ENCODE data around the gene DAP.

The DAP gene

DNA sequence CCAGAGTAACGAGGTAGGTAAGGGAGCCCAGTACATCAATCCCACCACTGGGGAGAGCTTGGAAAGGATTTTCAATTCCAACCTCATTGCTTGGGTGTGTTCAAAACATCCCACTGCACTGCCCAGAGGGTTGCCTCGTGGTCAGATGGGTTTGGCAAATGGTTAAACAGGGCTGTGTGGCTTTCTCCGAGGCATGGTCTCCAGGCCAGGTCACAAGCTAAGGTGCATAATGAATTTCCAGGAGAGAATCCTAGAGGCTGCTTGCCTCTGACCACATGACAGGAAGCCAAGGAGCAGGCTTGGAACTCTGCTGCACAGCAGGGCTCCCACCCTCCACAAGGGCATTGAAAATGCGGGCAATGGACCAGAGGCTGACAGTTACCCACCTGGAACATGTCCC, 51.6 kb downstream of the DAP start:
- no peak for FAIRE-seq

DNA sequence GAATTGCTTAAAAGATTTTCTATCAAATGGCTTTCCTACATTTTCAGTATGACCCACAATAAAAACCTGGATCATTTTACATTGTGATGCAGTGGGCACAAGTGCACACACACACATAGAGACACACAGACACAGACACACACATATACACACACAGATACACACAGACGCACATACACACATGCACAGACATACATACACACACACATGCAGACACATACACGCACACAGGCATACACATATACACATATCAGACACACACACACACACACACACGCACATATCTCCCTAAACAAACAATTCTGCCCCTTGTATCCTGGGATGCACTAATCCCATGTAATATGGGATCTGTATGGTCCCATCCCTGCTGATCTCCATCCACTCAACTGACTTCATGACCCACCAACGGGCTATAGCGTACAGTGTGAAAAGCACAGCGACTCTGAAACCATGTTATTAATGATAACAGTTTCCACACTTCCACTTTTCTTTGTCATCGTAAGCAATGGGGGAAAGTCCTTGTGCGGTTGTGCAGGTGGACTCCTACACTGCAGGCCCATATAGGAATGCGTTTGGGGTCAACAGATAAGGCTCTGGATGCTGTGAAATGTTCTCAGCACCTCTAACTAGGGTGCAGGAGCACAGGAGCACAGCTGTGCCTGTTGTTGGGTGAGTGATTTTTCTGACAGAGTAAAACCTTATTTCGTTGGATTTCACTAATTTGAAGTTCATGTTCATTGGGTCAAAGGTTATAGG, 52.7 kb downstream of the DAP start:
- FAIRE-seq = no peak

DNA sequence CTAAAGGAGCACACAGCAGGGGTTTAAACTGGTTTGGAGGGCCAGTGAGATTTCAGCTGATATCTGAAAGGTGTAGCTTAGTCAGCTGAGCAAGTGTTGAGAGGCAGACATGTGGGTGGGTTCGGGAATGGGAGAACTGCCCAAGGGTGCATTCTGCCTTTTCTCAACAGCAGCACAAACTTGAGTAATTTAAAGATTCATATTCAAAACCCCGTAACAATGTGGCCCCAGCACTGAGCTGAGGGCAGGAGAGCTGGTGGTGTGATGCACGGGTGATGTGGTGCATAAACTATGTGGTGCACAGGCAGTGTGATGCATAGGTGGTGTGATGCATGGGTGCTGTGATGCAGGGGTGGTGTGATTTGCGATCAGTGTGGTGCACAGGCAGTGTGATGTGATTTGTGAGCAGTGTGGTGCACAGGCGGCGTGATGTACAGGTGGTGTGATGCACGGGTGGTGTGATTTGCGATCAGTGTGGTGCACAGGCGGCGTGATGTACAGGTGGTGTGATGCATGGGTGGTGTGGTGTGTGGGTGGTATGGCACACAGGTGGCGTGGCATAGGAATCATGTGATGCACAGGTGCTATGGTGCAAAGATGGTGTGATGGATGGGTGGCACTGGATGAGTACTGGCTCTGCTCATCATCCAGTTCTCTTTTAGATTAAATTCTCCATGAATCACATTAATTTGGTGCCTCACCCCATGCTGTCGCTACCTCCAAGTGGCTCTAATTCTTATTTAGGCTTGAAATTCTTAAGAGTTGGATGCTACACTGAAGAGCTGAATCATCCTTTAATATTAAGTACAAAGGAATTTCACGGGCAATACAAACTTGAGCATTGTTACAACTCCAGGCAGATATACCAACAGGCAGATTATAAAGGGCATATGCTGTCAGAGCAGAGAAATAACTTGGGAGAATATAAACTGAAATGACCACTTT, 53.6 kb downstream of the DAP start:
- FAIRE-seq = no peak

DNA sequence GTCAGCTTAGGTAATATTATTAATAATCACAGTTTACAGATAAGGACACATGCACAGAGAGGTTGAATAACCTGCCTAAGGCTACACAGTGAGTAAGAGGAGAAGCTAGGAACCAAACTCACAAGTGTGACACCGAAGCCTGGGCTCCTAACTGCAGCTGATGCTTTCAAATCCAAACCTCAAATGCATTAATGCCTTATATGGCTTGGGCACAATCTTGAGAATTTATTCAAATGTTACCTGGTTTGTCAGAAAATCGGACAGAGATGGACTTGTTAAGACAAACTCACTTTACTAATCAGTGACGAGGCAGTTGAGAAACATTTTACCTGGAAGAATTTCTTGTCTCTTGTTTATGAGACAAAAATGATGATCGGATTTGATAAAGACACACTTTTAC, 54.7 kb downstream of the DAP start:
- no peak for FAIRE-seq

DNA sequence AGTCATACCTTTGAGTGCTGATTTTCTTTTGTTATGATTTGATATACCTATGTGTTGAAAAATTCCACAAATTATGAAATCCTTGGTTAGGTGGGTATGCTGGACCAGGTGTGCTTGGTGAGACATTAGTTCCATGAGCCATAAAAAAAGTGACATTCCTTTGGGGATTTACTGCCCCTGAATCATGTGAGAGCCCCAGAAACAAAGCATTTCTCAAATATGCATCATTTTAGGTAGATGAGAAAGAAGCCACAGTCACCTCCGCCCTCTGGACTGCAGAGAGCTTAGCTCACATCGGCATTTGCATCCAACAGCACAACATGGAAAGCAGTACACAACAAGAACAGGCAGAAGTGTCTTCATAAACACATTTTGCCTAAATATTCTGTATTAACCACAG, 55.3 kb downstream of the DAP start:
- FAIRE-seq = no peak

DNA sequence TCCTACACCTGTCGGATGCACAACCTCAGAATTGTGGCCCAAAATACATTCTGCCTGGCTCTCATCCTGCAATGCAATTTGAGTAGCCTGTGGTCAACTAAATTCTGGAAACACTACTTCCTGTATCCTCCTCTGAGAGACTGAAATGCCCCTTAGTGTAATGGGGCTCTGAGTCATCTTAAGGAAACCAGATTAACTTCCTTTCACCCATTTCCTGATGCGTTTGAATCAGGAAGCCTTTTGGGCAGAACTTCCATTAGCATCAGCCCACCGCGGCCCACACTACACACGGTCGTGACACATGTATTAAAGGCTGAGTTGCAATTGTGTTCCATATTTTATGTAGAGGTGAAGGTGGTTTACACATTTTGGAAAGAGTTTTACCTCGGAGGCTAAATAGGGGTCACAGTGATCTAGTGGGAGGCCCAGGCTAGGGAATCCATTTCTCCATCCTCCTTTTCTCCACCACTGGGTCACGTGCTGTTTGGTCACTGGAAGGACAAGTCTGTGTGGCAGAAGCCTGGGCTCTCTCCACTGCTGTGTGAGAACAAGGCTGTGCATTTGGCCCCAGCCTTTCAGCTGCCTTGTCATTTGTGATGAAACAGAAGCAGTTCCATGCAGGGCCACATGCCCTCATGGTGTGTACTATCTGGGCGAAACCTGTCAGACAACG, 55.9 kb downstream of the DAP start:
- no peak for FAIRE-seq

DNA sequence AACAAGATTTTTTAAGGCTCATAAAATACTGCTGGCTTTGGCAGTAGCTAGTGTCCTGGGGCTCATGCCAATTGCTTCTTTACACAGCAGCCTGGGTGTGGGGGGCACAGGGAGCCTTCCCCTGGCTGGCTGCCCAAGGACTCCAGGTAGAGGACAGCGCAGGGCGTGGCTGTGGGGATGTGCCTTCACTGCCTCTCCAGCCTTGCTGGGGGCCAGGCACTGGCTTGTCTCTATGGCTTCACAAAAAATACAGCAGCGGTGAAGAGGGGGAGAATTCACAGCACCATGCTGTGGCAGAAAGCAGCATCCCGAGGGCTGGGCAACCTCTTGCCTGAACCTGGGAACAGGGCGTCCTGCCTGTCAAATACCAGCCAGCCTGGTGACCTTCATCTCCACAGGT, 57.4 kb downstream of the DAP start:
- no peak for FAIRE-seq

DNA sequence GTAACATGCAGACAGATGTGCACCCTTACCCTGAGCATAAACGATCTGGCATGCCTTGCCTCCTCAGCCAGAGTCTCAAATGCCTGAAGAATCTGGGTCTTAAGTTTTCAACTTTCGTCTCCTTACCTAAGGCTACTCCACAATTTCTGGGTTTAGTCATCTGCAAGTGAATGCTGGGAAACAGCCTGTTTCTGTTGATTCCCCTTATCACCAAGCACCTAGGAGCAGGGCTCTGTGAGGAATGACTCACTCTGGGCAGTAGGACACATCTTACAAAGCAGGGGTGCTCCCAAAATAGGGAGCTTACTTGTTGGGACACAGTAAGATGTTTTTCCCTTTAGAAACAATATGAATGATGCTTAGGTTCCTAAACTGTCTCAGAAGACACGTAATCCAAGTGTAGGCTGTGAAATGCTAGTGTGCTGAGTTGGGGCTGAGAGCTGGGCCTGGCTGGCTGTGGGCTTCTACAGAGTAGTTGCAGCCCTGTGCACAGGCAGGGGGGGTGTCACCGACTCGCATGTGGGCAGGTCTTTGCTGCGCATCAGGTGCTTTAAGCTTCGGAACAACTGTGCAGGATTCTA, 58.0 kb downstream of the DAP start:
- FAIRE-seq = no peak

DNA sequence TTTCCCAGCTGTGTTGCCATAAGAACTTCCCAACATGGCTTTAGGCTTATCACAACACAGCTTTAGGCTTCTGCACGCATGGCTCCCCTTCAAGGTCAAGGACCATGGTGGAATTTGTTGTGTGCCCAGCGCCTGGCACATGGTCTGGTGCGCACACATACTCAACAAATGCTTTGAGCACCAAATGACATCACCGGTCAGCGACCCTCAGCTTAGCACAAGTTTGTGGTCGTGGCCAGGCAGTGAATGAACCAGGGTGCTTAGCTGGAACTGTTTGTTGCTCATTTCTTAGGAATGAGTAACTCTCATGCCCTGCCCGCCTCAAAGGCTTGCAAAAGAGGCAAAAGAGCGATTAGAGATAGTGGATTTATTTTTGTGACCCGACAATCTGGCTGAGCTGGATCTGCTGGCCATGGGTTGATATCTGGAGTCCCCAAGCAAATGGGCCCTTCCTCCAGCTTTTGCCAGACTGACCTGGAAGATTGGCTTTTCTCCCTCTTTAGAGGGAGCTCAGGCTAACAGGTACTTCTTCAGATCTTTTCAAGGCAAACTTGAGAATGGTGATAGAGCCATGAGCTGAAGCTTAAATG, 58.9 kb downstream of the DAP start:
- FAIRE-seq = no peak

DNA sequence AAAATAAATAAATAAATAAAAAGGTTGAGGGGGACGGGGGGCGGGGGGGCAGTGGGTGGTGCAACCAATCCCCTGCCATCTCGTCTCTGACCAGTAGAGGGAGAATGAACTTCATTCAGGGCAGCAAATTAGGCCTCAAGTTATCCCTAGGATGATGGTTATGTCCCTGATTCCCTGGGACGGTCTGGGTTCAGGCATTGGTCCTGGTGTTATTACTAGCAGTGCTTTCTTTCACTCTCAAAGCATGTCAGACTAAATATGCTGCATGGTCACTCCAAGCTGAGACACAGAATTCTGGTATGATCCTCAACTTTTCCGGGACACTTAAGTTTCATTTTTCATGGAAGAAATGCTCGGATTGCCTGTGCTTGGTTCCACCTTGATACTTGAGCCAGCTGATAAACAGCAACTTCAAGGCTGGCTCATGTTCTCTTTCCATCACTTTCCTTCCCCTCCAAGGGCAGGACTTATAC, 59.4 kb downstream of the DAP start:
- FAIRE-seq = no peak

DNA sequence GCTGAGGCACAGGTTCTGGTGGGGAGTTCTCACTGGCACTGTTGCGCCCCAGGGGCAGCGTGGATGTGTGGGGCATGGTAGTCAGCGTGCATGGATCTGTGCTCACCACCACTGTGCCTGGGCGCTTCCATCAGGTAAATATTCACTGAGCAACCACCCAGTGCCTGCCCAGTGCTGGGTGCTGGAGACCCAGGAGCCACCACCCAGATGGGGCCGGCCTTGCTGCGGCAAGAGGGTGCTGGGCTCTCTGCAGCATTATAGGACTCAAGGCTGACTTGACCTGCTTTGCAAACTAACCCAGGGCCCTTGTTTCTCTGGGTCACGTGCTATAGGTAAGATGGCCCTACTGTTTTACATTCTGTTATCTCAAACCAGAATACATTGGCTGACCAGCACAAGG, 60.5 kb downstream of the DAP start:
- no peak for FAIRE-seq

DNA sequence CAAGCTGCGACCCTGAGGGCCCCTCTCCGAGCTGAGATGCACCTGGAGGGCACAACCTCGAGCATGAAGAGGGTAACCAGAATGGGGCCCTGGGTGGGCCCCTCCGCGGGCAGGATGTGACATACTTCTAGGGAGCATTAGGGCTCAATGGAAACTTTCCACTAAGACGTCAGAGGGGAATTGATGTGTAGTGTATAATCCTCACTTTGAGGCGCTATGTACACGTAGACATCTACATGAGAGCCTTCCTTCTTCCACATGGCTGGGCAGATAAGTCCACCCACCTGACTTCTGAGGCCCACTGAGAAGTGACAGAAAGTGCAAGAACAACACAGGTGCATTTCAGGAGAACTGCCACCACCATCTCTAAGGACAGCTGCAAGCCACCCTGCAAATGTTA, 61.0 kb downstream of the DAP start:
- FAIRE-seq = no peak

DNA sequence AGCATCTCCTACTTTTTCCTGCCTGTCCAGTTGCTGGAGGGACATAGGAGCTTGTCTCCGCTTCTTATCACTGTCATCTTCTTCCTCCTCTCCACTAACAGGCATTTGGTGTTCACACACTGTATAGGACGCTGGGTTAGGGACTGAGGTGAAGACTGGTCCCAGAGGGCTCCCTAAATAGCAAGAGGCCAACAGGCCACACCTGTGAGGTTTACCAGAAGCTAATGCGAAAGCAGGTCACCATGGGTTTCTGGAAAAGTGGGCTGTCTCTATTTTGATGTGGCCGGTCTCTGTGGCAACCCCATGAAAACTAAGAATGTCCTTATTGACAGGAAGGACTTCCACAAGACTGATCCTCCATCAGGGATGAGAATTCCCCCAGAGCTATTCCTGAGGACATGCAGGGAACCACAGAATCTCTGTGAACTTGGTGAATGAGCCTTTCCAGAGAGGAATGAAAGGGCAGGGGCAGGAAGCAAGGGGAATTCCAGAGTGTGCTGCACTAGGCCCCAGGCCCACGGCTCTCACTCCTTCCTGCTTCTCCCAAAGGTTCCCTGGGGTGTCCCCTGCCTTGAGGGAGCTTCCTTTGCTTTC, 61.7 kb downstream of the DAP start:
- FAIRE-seq = no peak

DNA sequence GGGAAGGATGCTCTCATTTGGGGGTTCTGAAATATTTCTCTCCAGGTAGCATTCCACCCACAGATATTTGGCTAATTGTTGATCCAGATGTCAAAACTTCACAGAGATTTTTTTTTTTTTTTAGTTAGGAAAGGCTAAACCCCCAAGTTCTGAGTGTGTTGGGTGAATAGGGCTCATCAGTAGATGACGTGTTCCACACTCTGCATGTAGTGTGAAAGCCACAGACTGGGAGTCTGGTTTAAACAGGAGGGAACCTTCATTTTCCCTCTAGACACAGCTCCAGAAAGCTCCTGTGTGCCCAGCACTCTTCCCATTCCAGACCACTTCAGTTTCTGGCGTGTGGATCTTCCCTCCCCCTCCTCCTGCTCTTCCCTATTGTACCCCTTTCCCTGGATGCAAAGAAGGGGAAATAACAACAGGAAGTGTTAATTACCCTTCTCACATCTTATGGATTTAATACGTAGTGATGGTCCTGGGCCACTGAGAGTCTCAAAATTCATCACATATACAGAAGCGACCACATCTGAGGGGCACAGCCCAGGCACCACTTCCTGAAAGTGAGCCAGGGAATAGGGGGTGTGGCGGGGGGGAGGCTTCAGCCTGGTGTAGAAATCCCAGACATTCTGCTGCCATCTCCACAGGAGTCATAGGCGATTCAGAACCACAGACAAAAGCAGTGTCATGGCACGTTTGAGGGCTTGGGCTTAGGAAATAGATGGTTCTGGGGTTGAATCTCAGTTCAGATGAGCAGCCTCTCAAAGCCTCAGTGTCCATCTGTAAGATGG, 65.1 kb downstream of the DAP start:
- FAIRE-seq = no peak

DNA sequence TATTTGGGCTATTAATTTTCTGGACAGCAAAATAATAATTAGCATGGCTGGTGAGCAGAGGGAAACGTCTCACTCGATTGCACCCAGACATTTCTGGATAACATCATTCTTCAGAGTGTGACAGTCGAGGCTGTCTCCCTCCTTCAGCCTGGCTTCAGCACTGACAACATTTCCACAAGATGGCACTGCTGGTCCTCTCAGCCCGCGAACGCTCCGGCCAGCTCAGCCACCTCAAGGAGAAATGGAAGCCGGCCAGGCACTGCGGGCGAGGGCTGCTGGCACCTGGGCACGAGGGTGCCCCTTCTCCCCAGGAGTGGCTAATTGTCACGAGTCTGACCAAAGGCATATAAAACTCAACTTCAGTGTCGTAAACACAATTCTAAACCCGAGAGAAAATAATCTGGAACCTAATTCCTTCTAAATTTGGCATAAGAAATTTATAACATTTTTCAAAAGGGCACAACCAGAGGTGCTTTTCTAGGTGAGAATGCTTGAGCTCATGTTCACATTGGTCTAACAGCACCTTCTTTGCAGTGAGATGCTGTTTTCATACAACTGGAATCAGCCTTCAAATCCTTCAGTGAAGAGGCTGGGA, 65.9 kb downstream of the DAP start:
- FAIRE-seq = no peak

DNA sequence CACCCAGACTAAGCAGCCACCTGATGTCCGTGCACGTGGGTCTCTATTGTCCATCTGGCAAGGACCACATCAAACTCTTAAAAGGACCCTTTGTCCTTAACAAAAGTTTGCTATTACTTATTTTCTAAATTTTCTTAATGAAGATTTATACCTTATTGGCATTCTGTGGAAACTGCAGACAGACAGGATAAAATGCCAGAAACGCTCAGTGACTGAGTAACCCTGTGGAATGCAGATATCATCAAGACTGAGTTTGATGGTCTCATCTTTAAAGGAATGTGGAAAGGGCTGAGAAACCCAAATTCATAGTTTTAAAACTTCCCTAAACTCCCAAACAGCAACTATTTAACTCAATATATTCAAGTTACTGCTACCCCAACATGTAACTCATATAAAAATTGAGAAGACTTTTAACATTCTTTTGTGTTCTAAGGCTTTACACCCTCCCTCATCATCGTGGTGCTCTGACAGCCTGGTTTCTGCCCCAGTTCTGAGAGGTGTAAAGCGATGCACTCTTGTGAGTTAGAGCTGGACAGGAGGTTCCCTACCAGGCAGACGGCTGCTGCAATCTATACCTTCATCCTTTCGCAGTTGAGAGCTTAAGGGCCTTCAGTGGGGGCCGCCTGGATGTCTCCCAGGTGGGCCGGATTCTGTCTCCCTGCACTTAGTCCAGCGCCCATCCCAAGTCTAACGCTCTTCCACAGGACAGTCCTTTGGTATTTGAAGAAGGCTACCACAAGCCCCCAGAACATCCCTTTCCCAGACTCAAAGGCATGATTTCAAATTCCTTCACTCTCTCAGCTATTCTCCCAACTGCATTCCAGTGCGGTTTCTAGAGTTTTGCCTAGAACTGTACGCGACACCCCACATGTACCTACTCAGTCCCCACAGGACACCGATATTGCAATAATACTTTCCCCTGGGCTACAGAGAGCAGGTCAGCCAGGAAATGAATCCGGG, 68.9 kb downstream of the DAP start:
- no peak for FAIRE-seq

DNA sequence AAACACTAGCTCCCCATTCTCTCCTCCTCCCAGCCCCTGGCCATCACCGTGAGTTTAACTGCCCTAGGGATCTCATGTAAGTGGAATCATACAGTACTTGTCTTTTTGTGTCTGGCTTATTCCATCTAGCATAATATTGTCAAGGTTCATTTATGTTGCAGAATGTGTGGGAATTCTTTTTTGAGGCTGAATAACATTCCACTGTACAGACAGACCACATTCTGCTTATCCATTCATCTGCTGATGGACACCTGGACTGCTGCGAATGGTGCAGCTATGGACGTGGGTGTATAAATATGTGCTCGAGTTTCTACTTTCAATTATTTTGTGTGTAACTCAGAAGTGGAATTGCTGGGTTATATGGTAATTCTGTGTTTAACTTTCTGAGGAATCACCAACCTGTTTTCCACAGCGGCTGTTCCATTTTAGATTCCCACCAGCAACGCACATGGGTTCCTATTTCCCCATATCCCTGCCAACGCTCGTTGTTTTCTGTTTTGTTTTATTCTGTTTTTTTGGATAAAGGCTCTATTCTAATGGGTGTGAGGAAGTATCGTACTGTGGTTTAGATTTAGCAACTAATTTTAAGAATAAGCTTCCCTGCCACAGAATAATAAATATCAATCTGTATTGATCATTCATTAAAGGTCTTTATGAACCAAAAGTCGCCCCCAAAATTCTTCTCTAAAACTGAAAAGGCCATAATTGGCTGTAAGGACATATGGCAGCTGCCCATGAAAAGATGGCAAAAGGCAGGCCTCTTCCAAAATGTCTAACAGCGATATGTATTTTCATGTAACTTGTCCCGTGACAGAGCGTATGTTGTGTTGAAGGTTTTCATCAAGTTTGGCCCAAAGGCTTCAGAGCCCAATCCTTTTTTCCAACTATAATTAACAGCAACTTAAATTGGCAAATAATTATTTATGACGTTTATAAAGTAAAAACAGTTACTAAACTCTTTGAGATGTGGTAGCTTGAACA, 70.3 kb downstream of the DAP start:
- FAIRE-seq = no peak

DNA sequence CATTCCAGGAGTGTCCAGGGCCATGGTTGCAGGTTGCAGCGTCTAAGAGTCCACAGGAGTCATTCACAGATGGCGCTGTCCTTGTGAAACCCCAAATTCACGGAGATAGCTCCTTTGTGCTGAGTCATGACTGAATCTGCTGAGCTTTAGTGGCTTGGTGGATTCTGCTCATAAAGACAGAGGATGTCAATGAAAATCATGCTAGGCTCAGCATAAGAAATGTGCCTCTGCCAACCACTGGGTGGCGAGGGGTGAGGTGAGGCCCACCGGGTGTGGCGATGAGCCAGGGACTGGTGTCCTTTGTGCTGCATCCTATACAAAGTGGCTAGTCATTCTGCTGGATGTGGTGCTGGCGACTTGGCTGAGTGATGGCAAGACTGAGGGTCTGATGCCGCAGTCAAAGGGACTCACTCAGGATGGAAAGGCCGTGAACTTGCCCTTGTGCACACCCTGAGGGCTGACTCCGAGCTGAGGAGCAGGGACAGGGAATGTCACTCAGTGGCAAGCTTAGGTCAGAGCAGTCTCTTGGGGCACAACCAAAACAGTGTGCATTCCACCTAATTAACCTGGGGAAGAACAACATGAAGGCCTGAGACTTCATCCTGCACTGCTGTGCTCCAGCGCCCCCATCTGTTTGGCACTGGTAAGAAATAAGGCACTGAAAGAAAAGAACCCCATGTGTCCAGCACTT, 71.5 kb downstream of the DAP start:
- no peak for FAIRE-seq

Measured in A204.1 (cell line).